Germinal center (tissue), 1 donor: ENCODE data around the gene RNF121.

Experiments used
- DNase-seq: peaks from one replicate; pipeline ENCODE4 v3.0.0; 2012; ENCODE audit warnings: mixed read lengths, low spot score

The RNF121 gene

DNA sequence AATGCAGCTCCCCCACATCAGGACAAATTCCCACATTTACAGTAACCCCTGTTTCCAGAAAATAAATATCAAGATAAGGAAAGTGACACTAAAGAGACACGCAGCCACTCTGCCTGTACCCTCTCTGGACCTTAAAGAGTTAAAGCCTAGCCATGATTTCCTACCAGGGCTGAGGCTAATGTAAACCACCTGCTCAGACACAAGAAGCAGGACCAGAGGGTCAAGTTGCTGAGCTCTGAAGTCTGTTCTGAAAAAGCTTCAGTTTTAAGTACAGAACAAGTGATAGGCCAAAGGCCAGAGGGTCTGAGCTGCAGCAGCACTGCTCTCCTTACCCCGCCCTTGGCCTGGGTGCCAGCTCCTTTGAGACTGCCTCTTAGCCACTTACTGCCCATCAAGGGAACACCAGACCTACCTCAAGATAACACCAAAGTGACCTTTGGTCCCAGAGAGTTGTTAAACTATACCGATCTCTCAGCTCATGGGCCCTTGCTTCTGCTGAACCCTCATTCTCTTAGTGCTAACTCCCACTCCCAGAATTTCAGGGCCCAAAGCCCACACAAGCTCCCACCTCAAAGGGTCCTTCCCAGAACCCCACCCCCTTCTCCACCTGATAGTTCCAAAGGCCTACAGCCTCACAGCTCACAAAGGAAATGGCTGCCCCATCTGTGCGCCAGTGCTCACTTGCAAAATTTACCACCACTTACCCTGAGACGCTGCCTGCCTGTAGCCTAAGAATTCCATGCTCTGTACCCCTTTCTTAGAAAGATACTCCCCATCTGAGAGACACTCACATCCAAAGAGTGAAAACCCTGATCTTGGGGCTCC is 110.4 kb downstream of the RNF121 start:
- no peak for DNase-seq

DNA sequence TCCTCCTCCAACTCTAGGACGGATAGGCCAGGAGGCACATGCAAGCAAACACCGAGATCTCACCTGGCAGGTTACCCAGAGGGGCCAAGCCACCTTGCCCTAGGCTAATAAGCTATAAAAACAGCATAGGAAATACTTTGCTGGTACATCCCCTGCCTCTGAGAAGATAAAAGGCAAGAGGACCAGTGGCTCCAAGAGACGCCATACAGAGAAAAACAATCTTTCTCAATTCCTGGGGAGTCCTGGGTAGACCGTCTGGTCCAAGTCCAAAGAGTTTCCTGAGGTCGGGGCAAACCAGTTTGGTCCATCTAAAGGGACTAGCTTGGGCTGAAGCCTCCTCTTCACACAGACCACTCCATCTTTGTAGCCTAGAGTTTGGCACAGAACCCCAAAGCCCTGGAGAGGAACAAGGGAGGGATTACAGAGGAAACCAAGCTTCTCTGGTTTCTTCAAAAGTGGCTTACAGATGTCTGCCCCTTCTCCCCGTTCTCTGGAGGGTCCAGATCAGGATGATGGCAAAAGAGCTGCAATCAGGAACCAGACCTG is 111.1 kb downstream of the RNF121 start:
- no peak for DNase-seq

DNA sequence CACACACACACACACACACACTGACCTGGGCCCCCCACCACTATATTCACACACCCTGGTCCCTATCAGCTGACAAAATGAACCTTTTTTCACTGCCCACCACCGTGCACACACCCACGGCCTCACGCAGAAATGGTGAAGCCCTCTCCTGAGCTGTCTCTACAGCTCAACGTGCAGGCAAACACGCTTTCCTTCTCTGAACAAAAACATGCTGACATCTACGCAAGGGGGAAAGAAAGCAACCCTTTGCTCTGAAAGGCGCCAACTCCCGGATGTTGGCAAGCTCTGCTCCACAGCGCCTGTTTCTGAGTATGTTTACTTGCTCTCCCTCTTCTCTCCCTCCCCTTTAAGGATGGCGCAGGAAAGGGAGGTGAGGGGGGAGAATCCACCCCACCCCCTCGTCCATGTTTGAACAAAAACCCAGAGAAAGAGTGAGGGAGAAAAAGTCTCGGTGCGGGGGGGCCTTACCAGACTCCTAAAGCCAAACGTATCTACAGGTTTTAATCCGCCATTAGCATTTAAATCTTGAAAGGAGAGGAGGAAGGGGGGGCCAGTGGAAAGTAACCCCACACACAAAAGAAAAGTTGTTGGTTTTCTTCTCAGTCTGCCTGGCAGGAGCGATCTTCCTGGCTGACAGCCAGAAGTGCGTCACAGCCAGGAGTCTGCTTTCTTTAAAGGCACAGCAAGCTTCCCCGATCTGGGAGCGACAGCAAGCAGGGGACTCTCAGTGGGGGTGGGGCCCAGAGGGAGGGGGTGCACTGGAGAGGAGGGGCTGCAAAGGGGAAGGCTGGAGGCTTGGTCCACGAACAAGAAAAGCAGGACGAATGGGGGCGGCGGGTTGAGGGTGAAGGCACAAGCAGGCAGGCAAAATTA is 111.9 kb downstream of the RNF121 start:
- DNase-seq, result peak; percentile 58

DNA sequence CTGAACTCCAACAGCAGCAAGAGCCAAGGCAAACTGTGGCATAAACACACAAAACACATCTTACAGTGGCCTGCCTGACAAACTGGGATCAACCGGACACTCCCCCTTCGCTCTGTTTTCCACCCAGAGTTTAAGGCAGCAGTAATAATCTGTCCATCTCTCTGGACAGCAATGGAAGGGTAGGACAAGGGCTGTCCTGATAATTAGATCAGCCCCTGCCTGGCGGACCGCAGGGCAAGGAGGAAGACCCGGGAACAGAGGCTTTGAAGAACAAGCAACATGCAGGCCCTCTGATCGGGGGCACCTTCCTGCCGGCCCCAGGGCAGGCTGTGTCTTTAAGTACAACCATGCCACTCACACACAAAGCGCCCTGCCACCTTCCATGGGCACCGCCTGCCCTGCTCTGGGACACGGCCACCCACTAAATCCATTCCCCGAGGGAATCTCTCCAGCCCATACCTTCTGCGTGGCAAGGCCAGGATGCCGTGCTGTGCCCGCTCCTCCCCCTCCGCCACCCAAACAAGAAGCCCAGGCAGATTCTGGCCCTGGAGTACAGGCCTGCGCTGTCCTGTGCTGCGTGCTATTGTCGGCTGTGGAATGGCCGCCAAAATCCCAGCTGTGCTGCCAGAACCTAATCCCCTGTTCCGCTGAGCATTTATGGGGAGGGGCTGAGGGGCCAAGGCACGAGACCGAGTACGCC is 112.7 kb downstream of the RNF121 start:
- DNase-seq, result peak; percentile 37

DNA sequence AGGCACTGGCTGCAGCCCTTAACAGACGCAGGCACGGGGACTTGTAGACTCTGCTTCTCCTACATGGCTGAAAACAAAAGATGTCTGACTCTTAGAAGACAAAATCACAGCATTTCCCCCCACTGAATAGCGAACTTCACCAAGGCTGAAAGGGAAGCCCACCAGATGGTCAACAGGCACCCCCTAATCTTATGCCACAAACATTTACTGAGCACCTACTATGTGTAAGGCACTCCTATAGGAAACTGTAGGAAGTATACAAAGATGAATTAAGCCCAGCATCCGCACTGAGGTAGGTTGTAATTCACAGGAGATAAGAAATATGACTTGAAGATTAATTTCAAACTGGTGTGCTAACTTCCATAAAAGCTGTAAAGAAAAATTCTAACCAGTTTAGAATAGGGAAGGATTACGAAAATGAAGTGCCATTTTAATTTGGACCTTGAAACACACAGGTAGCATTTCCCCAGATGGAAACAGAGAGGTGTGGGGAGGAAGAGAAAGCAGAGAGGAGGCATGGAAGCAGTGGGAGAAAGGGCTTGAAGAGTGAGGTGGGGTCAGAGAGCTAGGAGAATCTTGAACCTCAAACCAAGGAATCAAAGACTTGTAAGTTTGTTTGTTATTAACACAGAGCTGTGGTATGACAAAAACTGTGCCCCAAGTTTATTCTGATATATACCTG is 113.4 kb downstream of the RNF121 start:
- no peak for DNase-seq

DNA sequence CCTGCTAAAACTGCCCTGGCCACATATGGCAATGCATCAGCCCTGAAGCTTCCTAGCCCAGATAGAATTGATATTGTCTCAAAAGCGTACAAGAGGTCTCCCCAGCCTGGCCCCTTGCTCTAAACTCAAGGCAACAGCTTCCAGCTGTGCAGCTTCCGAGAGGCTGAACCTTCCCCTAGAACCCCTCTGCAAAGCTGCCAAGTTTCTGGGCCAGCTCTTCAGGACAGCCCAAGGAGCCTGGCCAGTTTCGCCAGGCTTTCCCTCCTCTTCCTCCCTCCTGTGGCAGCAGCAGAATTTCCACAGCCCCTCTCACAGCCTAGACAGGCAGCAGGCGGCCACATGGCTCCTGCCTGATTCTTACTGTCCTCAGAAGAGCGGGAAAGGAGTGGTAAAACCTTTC is 117.0 kb downstream of the RNF121 start:
- no peak for DNase-seq
